Retina (tissue), 1 donor: ENCODE data around the gene PDE3B.
"Not testable (repeated sequence)": the region's sequence is repeated elsewhere in the genome, so short reads cannot be mapped to it uniquely, and the experiment has no call there.

ENCODE experiments used
- DNase-seq: peaks from one replicate; pipeline ENCODE4 v3.0.0-alpha.2; 2016

The PDE3B gene

DNA sequence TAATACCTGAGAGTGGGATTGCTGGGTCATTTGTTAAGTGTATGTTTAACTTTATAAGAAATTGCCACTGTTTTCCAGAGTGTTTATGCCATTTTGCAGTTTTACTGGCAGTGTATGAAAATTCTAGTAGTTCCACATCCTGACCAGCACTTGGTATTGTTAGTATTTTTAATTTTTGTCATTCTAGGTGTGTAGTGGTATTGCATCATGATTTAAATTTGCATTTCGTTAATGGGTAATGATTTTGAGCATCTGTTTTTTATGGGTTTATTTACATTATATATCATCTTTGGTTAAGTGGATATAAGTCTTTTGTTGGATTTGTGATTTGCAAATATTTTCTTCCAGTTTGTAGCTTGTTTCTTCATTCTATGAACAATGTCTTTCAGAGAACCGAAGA lies 34.7 kb downstream of the PDE3B start:
- no peak for DNase-seq

DNA sequence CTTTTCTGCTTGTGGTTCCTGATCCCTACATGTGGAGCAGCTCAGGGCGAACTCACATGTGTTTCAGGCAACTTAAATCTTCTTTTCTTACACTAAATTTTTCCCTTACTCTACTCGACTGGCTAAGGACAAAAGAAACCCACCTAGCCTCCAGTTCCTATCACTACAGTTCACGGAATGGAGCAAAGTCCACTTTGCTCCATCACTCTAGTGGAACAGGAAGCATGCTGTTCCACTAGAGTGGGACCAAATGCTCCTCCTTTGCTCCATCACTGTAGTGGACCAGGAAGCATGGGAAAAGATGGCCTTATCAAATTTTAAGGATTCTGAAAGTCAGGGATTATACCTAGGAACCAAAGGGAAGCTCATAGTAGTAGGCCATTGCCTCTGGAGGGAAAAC lies 36.1 kb downstream of the PDE3B start:
- DNase-seq: no peak

DNA sequence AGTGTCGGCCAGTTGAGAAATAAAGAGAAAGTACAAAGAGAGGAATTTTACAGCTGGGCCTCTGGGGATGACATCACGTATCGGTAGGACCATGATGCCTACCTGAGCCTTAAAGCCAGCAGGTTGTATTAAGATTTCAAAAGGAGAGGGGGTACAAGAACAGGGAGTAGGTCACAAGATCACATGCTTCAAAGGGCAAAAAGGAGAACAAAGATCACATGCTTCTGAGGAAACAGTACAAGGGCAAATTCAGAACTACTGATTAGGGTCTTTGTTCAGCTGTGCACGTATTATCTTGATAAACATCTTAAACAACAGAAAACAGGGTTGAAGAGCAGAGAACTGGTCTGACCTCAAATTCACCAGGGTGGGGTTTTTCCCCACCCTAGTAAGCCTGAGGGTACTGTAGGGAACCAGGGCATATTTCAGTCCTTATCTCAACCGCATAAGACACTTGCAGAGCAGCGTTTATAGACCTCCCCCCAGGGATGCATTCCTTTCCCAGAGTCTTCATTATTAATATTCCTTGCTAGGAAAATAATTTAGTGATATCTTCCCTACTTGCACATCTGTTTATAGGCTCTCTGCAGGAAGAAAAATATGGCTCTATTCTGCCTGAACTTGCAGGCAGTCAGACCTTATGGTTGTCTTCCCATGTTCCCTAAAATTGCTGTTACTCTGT lies 40.8 kb downstream of the PDE3B start:
- DNase-seq: not testable (repeated sequence)

DNA sequence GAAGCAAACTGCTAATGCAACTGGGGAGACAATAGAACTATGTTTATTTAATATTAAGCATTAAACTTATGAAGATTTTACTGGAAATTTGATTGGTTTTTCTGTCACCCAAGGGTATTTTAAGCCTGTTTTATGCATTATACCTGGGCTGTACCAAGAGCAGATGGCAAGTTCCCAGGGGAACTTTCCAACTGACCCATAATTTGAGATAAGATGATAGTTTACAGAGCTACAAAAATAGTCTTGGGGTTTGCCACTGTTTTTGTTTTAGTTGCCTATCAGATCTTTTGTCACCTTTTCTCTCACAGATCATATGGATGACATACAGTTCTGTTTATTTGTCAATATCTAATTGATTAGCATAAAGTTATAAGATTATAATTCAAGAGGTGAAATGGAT lies 43.9 kb downstream of the PDE3B start:
- no peak for DNase-seq

DNA sequence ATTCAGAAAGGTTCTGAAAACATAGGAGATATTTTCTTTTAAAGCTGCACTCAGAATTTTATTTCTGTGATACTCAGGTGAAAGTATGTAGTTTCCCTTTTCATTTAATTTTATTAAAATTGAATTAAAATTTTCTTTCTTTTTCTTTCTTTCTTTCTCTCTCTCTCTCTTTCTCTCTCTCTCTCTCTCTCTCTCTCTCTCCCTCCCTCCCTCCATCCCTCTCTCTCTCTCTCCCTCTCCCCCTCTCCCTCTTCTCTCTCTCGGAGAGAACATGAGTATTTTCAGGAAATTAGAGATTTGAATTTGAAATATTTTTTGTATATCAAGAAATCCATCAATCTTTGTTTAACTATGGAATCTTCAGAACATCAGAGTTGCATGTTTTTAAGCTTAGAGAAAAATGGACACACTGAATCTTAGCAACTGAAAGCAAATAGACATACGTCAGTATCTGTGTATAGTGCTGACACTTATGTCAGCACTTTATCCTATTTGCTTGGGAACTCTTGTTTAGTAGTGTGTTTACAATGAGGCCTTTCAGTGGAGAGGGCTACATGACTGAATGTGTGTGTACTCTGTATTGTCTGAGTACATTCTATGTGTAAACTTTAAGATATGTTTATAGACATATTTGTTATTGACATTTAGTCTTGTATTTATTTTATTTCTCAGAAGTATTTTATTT lies 44.5 kb downstream of the PDE3B start:
- DNase-seq: no peak

DNA sequence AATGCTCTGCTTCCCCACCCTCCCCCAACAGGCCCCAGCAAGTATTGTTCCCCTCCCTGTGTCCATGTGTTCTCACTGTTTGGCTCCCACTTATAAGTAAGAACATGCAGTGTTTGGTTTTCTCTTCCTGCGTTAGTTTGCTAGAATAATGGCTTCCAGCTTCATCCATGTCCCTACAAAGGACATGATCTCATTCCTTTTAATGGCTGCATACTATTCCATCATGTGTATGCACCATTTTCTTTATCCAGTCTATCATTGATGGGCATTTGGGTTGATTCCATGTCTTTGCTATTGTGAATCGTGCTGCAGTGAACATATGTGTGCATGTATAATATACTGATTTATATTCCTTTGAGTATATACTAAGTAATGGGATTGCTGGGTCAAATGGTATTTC lies 52.1 kb downstream of the PDE3B start:
- not testable (repeated sequence) for DNase-seq

DNA sequence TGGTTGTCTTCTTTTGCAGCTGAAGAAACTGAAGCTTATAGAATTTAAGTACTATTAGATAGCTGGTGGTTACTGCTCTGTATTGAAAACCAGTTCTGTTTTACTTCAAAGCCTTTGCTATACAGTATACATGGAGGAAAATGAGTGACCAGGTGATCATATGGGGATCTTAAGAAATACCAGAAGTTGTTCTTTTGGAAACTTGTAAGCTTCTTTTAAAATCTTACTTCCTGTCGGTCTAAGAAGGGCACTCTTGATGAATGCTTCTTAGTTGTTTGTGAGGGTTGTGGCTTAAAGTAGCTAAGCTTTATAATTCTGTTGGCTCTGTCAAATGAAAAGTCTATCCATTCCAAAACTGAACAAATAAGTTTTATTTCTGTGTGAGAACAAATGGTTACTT lies 55.2 kb downstream of the PDE3B start:
- no peak for DNase-seq

DNA sequence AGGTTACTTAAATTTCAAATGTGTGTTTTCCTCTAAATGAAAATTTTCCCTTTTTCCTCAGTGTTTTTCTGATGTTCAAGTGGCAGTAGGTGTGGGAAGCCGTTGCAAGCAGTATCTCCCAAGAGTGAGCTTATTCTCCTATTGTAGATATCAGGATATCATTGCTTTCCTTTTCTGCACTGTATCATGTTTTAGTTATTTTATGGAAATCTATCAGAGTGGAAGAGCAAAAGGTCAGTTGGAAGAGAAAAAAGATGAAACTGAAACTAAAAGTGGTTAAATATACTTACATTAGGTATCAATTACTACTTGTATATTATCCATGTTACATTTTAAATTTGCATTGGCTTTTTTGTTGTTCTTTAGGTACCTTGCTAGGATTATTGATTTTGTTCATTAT lies 57.0 kb downstream of the PDE3B start:
- no peak for DNase-seq

DNA sequence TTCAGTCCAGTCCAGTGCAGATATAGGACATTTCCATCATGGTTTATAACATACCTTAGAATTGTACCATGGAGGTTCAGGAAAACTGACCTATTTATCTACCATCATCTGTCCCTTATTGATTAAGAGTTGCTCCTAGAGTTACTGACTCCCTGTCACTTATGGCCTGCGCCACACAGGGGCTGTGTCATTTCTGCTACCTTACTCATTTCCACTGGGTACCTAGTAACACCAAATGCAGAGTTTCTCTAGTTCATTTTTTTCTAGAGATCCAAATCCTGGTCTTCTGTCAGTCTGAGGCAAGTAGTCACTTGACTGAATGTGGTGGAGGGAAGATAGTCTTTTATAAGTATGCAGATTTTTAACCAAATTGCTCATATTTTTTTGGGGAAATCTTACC lies 59.2 kb downstream of the PDE3B start:
- no peak for DNase-seq

DNA sequence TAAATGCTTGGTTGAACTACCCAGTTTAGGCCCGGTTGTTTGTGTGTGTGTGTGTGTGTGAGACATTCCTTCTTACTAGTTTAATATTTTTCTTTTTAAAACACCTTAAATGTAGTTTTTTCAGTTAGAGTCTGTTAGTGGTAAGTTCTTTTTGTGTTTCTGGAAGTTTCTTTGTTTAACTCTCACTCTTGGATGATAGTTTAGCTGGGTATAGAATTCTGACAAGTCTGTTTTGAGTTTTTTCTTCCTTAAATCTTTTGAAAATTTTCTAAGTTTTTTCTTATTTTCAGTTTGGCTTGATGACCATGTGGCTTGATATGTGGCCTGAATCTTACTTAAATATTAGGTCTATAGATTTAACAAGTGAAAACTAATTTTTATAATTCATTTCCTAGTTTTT lies 60.1 kb downstream of the PDE3B start:
- DNase-seq: no peak

DNA sequence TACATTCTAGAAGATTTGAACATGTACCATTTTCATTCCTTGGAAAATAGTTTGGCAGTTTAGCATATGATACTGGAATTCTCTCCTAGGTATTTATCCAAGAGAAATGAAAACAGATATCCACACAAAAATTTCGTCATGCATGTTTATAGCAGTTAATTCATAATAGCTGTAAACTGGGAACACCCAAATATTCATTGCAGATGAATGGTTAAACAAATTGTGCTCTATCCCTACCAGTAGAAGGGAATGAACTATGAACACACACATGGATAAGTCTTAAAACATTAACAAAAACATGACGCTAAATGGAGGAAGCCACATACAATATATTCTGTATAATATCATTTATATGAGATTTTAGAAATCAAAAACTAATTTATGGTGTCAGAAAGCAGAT lies 61.5 kb downstream of the PDE3B start:
- DNase-seq: no peak

DNA sequence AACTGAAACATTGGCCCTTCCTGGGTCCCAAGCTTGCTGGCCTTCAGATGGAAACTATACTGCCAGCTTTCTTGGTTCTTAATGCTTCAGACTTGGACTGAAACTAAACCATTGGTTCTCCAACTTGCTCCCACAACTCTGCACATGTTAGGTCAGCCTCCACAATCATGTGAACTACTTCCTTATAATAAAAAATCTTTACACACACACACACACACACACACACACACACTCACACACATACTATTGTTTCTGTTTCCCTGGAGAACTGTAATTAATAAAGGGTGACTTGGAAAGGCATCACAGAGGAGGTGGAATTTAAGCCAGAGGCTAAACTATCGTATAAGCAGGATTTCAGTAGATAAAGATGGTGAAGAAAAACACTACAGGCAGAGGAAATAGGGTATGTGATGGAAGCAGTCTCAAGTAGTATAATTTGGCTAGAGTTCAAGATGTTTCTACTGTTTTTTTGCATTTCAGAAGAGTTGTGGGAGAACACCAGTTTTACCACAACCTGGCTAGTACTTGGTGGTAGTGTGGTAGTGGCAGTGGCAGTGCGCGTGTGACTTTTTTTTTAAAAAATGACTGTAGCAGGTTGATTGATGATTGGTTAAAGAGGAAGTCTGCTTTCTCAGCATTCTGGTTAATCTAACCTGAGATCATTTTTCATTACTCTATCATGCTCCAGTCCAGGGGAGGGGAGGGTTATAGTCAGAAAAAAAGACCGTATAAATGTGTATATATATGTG lies 70.1 kb downstream of the PDE3B start:
- DNase-seq: no peak

DNA sequence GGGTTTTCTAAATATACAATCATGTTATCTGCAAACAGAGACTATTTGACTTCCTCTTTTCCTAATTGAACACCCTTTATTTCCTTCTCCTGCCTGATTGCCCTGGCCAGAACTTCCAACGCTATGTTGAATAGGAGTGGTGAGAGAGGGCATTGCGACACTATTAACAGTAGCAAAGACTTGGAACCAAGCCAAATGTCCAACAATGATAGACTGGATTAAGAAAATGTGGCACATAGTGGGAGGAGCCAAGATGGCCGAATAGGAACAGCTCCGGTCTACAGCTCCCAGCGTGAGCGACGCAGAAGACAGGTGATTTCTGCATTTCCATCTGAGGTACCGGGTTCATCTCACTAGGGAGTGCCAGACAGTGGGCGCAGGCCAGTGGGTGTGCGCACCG lies 72.1 kb downstream of the PDE3B start:
- DNase-seq: not testable (repeated sequence)

DNA sequence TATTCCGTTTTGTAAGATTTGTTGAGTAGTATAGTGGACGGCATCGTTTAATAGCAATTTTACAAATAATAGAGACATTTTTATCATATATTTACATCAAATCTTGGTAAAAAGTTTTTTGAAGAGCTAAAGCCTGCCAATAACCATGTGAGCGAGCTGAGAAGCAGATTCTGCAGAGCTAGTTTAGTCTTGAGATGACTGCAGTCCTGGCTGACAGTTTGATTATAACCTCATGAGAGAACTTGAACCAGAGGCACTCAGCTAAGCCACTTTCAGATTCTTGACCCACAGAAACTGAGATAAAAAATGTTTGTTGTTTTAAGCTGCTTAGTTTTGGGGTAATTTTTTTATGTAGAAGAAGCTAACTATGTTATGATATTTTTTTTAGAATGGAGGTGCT lies 78.9 kb downstream of the PDE3B start:
- DNase-seq: no peak

DNA sequence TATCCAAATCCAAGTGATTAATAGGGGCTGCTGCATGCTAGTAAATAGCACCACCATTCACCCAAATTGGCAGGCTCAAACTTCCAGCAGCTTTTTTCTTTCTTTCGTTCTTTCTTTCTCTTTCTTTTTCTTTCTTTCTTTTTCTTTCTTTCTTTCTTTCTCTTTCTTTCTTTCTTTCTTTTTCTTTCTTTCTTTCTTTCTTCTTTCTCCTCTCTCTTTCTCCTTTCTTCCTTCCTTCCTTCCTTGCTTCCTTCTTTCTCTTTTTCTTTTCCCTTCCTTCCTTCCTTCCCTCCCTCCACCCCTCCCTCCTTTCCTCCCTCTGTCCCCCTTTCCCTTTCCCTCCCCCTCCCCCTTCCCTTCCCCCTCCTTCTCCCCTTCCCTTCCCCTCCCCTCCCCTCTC lies 81.5 kb downstream of the PDE3B start:
- DNase-seq: no peak

DNA sequence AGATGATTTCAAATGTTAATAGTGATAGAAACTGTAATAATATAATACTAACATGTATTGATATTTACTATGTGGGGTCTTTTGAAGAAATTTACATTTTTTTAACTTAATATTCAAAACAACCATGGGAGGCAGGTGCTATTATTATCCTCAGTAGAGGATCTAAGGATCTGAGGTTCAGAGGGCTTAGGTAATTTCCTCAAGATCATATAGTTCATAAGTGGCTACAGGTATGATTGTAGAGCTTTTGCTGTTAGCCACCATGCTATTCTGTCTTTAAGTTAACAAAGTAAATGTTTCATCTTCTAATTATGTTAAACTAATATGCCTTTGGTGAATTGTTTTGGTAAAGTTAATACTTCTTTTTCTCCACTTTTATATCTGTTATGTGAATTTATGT lies 83.6 kb downstream of the PDE3B start:
- DNase-seq: no peak

DNA sequence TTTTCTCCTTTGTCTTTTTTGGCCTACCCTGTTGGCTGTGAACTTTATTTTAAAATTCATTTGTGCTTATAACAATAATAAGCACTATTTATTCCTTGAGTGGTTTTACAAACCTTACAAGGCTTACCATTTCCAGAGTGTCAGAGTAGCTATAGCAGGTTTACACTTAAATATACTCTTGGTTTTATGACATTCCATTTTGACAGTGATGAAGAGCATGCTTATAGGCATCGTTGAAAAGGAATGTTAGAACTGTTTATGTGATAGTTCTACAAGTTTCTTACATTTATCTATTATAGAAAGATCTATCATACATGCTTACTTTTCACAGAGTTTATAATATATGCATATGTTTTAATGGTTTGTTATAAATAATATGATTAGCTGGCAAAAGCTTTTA lies 84.1 kb downstream of the PDE3B start:
- DNase-seq: no peak

DNA sequence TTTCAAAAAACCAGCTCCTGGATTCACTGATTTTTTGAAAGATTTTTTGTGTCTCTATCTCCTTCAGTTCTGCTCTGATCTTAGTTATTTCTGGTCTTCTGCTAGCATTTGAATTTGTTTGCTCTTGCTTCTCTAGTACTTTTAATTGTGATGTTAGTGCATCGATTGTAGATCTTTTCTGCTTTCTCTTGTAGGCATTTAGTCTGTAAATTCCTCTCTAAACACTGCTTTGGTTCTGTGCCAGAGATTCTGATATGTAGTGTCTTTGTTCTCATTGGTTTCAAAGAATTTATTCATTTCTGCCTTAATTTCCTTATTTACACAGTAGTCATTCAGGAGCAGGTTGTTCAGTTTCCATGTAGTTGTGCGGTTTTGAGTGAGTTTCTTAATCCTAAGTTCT lies 96.9 kb downstream of the PDE3B start:
- not testable (repeated sequence) for DNase-seq

DNA sequence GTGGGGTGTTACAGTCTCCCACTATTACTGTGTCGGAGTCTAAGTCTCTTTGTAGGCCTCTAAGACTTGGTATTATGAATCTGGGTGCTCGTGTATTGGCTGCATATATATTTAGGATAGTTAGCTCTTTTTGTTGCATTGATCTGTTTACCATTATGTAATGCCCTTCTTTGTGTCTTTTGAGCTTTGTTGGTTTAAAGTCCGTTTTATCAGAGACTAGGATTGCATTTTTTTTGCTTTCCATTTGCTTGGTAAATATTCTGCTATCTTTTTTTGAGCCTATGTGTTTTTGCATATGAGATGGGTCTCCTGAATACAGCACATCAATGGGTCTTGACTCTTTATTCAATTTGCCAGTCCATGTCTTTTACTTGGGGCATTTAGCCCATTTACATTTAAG lies 97.6 kb downstream of the PDE3B start:
- DNase-seq: no peak

DNA sequence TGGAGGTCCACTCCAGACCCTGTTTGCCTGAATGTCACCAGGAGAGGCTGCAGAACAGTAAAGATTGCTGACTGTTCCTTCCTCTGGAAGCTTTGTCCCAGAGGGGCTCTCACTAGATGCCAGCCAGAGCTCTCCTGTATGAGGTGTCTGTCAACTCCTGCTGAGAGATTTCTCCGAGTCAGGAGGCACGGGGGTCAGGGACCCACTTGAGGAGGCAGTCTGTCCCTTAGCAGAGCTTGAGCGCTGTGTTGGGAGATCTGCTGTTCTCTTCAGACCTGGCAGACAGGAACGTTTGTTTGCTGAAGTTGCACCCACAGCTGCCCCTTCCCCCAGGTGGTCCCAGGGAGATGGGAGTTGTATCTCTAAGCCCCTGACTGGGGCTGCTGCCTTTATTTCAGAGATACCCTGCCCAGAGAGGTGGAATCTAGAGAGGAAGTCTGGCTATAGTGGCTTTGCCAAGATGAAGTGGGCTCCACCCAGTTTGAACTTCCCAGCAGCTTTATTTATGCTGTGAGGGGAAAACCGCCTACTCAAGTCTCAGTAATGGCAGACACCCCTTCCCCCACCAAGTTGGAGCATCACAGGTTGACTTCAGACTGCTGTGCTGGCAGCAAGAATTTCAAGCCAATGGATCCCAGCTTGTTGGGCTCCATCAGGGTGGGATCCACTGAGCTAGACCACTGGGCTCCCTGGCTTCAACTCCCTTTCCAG lies 99.4 kb downstream of the PDE3B start:
- DNase-seq: no peak

DNA sequence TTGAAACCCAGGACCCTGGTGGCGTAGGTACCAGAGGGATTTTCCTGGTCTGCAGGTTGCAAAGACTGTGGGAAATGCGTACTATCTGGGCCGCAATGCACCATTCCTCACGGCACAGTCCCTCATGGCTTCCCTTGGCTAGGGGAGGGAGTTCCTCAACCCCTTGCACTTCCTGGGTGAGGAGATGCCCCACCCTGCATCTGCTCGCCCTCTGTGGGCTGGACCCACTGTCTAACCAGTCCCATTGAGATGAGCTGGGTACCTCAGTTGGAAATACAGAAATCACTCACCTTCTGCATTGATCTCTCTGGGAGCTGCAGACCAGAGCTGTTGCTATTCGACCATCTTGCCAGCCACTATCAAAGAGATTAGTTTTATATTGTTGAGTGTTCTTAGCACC lies 100.1 kb downstream of the PDE3B start:
- not testable (repeated sequence) for DNase-seq

DNA sequence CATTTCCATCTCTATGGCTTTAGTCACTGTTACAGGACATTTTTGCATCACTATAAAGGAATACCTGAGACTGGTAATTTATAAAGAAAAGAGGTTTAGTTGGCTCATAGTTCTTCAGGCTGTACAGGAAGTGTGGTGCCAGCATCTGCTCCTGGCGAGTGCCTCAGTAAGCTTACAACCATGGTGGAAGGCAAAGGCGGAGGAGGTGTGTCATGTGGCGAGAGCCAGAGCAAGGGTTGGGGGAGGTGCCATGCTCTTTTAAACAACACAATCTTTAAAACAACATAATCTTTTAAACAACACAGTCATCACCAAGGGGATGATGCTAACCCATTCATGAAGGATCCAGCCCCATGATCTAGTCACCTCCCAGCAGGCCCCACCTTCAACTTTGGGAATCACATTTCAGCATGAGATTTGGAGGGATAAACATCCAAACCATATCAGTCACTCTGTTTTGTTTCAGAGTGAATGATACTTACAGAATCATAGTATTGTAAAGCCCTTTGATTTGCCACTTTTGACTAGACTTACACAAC lies 103.3 kb downstream of the PDE3B start:
- DNase-seq: no peak

DNA sequence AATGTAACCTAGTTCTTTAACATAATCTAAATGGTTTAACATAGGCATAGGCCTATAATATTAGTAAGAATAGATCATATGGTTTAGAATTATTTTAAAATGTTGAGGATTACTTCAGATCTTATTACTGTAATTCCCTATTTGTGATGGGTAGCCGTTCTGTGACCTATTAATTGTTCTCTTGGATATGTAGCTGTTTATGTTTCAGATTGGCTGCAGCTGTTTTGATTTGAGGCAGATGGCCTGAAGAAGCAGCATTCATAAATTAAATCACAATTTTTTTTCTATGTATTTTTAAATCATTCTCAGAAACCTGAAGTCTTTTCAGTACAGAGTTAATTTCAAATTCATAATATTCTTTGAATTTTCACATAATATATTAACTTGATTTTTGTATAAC lies 104.5 kb downstream of the PDE3B start:
- DNase-seq: no peak
